Karpas-422 (cell line): ENCODE data around the gene CNTNAP2. TPM values are rescaled to one million over a fixed set of nuclear protein-coding genes. Genes with fewer than 3 reads are reported as not detected.

ENCODE experiments used
- DNase-seq: peaks from one replicate; pipeline ENCODE4 v3.0.0-alpha.2; 2015
- H2AFZ ChIP-seq: fragments of 200-600 bp; sonication (generic); 2 replicates; pipeline ENCODE4 v1.6.1; 2014; ENCODE audit warnings: antibody characterized with exemption, low read length, mixed read lengths
- H3K27ac ChIP-seq: fragments of 200-600 bp; sonication (generic); 2 replicates; pipeline ENCODE4 v1.5.1; 2014; ENCODE audit warnings: mild to moderate bottlenecking, low read length, moderate library complexity
- H3K27me3 ChIP-seq: fragments of 200-600 bp; sonication (generic); 2 replicates; pipeline ENCODE4 v1.6.1; 2014; ENCODE audit warnings: low read length, mixed read lengths
- H3K36me3 ChIP-seq: fragments of 200-600 bp; sonication (generic); 2 replicates; pipeline ENCODE4 v1.6.1; 2014; ENCODE audit warnings: low read length, mixed read lengths; ENCODE audit not compliant: insufficient read depth
- H3K4me1 ChIP-seq: fragments of 200-600 bp; sonication (generic); 2 replicates; pipeline ENCODE4 v1.6.1; 2014; ENCODE audit warnings: mild to moderate bottlenecking, low read length, mixed read lengths
- H3K4me2 ChIP-seq: fragments of 200-600 bp; sonication (generic); 2 replicates; pipeline ENCODE4 v1.6.1; 2014; ENCODE audit warnings: low read length, low read depth, mild to moderate bottlenecking; ENCODE audit not compliant: poor library complexity, severe bottlenecking
- H3K4me3 ChIP-seq: fragments of 200-600 bp; sonication (generic); 2 replicates; pipeline ENCODE4 v1.5.1; 2014; ENCODE audit warnings: mild to moderate bottlenecking, antibody characterized with exemption, low read length, mixed read lengths
- H3K79me2 ChIP-seq: fragments of 200-600 bp; sonication (generic); 2 replicates; pipeline ENCODE4 v1.6.1; 2014; ENCODE audit warnings: mild to moderate bottlenecking, low read length, mixed read lengths
- H3K9ac ChIP-seq: fragments of 200-600 bp; sonication (generic); 2 replicates; pipeline ENCODE4 v1.6.0; 2014; ENCODE audit warnings: low read length
- H3K9me2 ChIP-seq: fragments of 200-600 bp; sonication (generic), shearing (Covaris generic); replicated peaks from 2 replicates; pipeline ENCODE4 v1.6.0; 2014; ENCODE audit warnings: mild to moderate bottlenecking, low read length, moderate library complexity; ENCODE audit not compliant: insufficient read depth
- H3K9me3 ChIP-seq: fragments of 300-700, 200-600 bp; sonication (generic); 2 replicates; pipeline ENCODE4 v1.6.1; 2014; ENCODE audit warnings: low read length, mixed read lengths
- H4K20me1 ChIP-seq: fragments of 200-600 bp; sonication (generic); 2 replicates; pipeline ENCODE4 v1.6.1; 2014; ENCODE audit warnings: mild to moderate bottlenecking, antibody characterized with exemption, low read length, low read depth; ENCODE audit not compliant: insufficient read depth
- total RNA-seq: library from RNA; depleted of rRNA; stranded (reverse); fragments of >200 nt; shearing (Covaris generic); gene quantifications from 2 replicates; pipeline ENCODE4 v1.2.3, GENCODE V29; 2014; ENCODE audit warnings: low replicate concordance

CNTNAP2 gene
- total RNA-seq, 1 experiment from 2014 or later: not detected

- no peak overlapping the region for H3K9ac ChIP-seq
- H3K4me3 ChIP-seq: no peak overlapping the region
- no peaks in the 10 kb centered on the region for H3K9me2 ChIP-seq
- H3K36me3 ChIP-seq: no peaks in the 10 kb centered on the region
- H3K79me2 ChIP-seq: no peaks in the 10 kb centered on the region
- H3K9me3 ChIP-seq: no peaks in the 10 kb centered on the region
- H3K4me1 ChIP-seq: no peaks in the 10 kb centered on the region
- no peaks in the 10 kb centered on the region for H4K20me1 ChIP-seq
- no peak for DNase-seq
- no peak overlapping the region for H3K27ac ChIP-seq
- H2AFZ ChIP-seq: no peak overlapping the region
- no peak overlapping the region for H3K4me2 ChIP-seq
- H3K27me3 ChIP-seq: no peaks in the 10 kb centered on the region
Measured at GRCh38 chr7:147997636-147998035, 1881.0 kb downstream of the CNTNAP2 start.

- H3K4me1 ChIP-seq: no peaks in the 10 kb centered on the region
Measured at GRCh38 chr7:147999962-148000361, 1883.4 kb downstream of the CNTNAP2 start.

GRCh38 chr7:148011753-148012152, 1895.2 kb downstream of the CNTNAP2 start:
- Histone ChIP-seq H3K9ac (no peak overlapping the region), H3K79me2 (no peaks in the 10 kb centered on the region), H3K4me2 (no peak overlapping the region), H2AFZ (no peak overlapping the region), H3K36me3 (no peaks in the 10 kb centered on the region), H3K4me3 (no peak overlapping the region), H3K9me3 (no peaks in the 10 kb centered on the region), H3K4me1 (no peaks in the 10 kb centered on the region), H3K27me3 (no peaks in the 10 kb centered on the region), H4K20me1 (no peaks in the 10 kb centered on the region), H3K27ac (no peak overlapping the region), H3K9me2 (no peaks in the 10 kb centered on the region; the same call in 1 of the 2 replicates)
- DNase-seq: no peak

More at GRCh38 chr7:147999962-148000361, 1883.4 kb downstream of the CNTNAP2 start:
- Histone ChIP-seq H3K36me3 (no peaks in the 10 kb centered on the region), H3K4me3 (no peak overlapping the region), H3K27me3 (no peaks in the 10 kb centered on the region), H3K9ac (no peak overlapping the region), H3K79me2 (no peaks in the 10 kb centered on the region), H3K9me2 (no peaks in the 10 kb centered on the region), H2AFZ (no peak overlapping the region), H3K9me3 (no peaks in the 10 kb centered on the region), H3K27ac (no peak overlapping the region), H3K4me2 (no peak overlapping the region), H4K20me1 (no peaks in the 10 kb centered on the region)
- no peak for DNase-seq

GRCh38 chr7:148014001-148014400, 1897.4 kb downstream of the CNTNAP2 start:
- Histone ChIP-seq H3K4me1 (no peaks in the 10 kb centered on the region), H3K27ac (no peak overlapping the region), H3K9me2 (no peaks in the 10 kb centered on the region; the same call in 1 of the 2 replicates), H3K36me3 (no peaks in the 10 kb centered on the region), H3K79me2 (no peaks in the 10 kb centered on the region), H3K4me3 (no peak overlapping the region), H3K9me3 (no peaks in the 10 kb centered on the region), H2AFZ (no peak overlapping the region), H3K4me2 (no peak overlapping the region), H3K27me3 (no peaks in the 10 kb centered on the region), H3K9ac (no peak overlapping the region), H4K20me1 (no peaks in the 10 kb centered on the region)
- DNase-seq: no peak

GRCh38 chr7:148014541-148014940, 1897.9 kb downstream of the CNTNAP2 start:
- Histone ChIP-seq H4K20me1 (no peaks in the 10 kb centered on the region), H3K4me3 (no peak overlapping the region), H3K27ac (no peak overlapping the region), H3K4me1 (no peaks in the 10 kb centered on the region), H3K9ac (no peak overlapping the region), H3K79me2 (no peaks in the 10 kb centered on the region), H3K36me3 (no peaks in the 10 kb centered on the region), H3K9me2 (no peaks in the 10 kb centered on the region; the same call in 1 of the 2 replicates), H3K4me2 (no peak overlapping the region), H3K9me3 (no peaks in the 10 kb centered on the region), H2AFZ (no peak overlapping the region), H3K27me3 (no peaks in the 10 kb centered on the region)
- DNase-seq: no peak

- H2AFZ ChIP-seq: no peak overlapping the region
- H3K4me1 ChIP-seq: no peaks in the 10 kb centered on the region
- no peaks in the 10 kb centered on the region for H3K9me2 ChIP-seq
- no peaks in the 10 kb centered on the region for H3K9me3 ChIP-seq
- no peaks in the 10 kb centered on the region for H4K20me1 ChIP-seq
- no peaks in the 10 kb centered on the region for H3K36me3 ChIP-seq
- H3K27me3 ChIP-seq: no peaks in the 10 kb centered on the region
- H3K9ac ChIP-seq: no peak overlapping the region
- DNase-seq: no peak
- H3K79me2 ChIP-seq: no peaks in the 10 kb centered on the region
- H3K4me3 ChIP-seq: no peak overlapping the region
- H3K27ac ChIP-seq: no peak overlapping the region
- no peak overlapping the region for H3K4me2 ChIP-seq
Measured at GRCh38 chr7:148017126-148017525, 1900.5 kb downstream of the CNTNAP2 start.

- Histone ChIP-seq H3K9ac (no peak overlapping the region), H3K4me2 (no peak overlapping the region), H3K4me3 (no peak overlapping the region), H3K36me3 (no peaks in the 10 kb centered on the region), H3K9me3 (no peaks in the 10 kb centered on the region), H3K9me2 (no peaks in the 10 kb centered on the region), H4K20me1 (no peaks in the 10 kb centered on the region), H2AFZ (no peak overlapping the region), H3K27ac (no peak overlapping the region), H3K27me3 (no peaks in the 10 kb centered on the region), H3K4me1 (no peaks in the 10 kb centered on the region), H3K79me2 (no peaks in the 10 kb centered on the region)
- no peak for DNase-seq
Measured at GRCh38 chr7:148020679-148021078, 1904.1 kb downstream of the CNTNAP2 start.

- H3K4me2 ChIP-seq: no peak overlapping the region
- no peaks in the 10 kb centered on the region for H4K20me1 ChIP-seq
- no peak overlapping the region for H3K9ac ChIP-seq
- no peaks in the 10 kb centered on the region for H3K9me3 ChIP-seq
- H3K36me3 ChIP-seq: no peaks in the 10 kb centered on the region
- H3K4me1 ChIP-seq: no peaks in the 10 kb centered on the region
- H3K27ac ChIP-seq: no peak overlapping the region
- no peaks in the 10 kb centered on the region for H3K79me2 ChIP-seq
- no peaks in the 10 kb centered on the region for H3K27me3 ChIP-seq
- no peak overlapping the region for H2AFZ ChIP-seq
- H3K9me2 ChIP-seq: no peaks in the 10 kb centered on the region
- H3K4me3 ChIP-seq: no peak overlapping the region
- no peak for DNase-seq
Measured at GRCh38 chr7:148021507-148022045, 1905.0 kb downstream of the CNTNAP2 start.
